ENCODE results near the gene MAP9.
"Not testable (repeated sequence)": the region's sequence is repeated elsewhere in the genome, so short reads cannot be mapped to it uniquely, and the experiment has no call there.

The MAP9 gene

DNA sequence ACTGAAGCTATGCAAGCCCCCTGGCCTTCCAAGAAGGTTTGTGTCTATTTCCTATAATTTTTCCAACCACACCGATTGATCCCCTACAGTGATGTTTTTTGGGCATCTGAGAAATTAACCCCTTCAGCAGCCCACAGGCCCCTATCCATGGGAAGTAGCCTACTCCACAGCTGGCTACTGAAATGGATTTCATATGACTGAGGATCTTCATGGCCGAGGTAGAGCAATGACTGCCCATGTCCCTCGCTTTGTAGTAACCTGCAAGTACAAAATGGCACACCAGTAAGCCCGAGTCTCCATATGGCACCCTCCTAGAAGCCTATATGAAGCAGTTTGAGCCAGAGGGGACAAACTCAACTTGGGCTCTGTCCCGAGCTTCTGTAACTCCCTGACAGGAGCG lies 36.8 kb downstream of the MAP9 start:
- no peak for DNase-seq

DNA sequence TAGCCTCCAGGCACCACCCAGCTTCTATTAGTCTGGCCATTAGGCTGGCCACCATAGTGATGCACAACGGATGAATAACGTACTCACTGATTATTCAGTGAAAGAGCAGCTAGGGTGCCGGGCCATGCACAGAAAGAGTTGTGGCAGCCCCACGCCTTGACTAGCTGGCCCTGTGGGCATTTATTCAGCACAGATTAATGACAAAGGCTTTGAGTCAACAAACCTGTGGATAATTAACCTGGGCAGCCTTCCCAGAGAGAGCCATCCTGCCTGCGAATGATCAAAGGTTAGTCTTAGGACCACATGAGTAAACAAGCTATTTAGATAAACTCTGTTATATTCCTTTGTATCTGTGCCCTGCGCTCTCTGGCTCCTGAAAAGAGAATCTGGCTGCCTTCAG lies 37.2 kb downstream of the MAP9 start:
- no peak for DNase-seq

DNA sequence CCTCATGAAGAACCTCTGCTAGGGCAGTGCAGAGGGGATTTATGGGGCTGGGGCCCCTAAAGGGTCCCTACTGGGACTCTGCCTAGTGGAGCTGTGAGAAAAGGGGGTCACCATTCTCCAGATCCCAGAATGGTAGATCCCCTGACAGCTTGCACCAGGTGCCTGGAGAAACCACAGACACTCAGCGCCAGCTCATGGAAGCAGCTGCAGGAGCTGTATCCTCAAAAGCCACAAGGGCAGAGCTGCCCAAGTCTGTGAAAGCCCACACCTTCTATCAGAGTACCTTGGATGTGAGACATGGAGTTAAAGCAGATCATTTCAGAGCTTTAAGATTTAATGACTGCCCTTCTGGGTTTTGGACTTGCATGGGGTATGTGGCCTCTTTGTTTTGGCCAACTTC lies 38.6 kb downstream of the MAP9 start:
- DNase-seq = no peak

DNA sequence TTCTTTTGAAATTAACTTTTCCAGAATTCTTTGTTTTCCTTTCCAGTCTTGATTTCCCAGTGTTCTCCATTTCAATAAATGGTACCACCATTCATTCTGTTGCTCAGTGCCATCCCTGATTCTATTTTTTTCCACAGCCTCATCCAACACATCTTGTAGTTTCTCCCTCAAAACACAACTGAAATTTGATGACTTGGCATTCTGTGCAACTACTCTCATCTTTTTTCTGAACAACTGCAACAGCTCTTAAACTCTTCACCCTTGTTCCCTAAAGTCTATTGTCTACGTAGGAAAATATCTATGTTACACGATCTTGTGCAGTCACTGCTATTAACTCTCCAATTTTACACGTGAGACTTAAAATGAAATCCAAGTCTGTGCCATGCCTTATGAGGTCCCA lies 40.5 kb downstream of the MAP9 start:
- no peak for DNase-seq

DNA sequence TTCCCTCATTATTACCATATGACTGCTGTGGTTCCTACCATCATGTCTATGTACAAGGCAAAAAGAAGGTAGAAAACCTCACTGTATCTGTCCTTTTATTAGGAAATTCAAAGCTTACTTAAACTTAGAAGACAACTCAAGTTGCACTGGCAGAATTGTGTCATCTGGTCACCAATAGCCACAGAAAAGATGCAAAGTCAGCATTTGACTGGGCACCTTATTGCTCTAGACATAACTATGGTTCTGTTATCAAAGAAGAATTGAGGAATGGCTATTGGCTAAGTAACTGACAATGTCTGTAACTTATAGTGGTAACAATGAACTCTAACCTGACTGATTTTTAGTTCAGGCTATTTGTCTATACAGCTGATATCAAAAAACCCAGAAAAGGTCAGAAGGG lies 45.3 kb downstream of the MAP9 start:
- DNase-seq = no peak

DNA sequence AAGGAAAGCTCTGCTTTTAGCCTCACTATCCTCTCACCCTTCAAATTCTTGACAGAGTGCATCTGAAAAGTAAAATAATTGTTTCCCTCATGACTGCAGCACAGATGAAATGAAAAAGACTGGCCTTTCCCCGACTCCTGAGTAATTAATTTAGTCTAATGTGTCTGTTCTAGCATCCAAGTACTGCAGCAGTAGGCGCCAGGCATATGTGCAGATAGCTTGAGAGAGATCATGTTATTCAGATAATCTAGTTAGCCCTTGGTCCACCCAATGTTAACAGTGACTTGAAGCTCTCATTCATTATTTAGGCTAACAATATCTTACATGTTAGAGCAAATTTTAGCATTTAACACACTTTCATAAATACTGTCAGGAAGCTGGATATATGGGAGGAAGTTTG lies 54.0 kb downstream of the MAP9 start:
- no peak for DNase-seq

DNA sequence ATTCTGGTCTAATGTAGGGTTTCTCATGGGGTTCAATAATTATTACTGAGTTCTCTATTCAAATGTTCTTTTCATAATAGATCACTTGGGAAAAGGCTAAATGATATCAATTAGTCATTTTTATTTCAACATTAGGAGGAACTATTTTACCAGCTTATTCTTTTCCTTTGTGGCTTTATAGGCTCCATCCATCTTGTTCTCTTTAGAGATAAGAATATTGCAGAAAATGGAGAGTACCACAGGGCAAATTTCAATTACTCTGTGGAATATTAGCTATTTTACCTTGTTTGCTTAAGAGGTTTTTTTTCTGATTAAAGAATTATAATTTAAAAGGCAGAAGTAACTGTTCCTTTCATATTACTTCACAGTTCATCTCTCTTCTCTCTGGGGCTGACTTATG lies 55.8 kb downstream of the MAP9 start:
- DNase-seq = no peak

DNA sequence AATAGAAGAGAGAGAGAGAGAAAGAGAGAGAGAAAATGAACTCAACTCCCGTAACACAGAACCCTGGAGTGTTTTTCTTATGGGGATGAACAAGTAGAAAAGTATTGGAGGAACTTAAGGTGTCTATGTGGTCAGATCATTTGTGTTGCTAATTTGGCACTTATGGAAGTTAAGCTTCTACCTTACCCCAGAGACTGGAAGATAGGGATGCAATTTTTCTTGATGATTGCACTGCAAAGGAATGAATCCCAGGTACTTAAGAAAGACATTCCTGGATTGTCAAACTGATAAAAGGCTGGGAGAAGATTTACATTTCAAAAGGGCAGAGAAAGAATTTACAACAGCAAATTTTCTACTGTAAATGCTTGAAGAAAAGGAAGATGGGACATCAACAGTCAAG lies 57.2 kb downstream of the MAP9 start:
- no peak for DNase-seq

DNA sequence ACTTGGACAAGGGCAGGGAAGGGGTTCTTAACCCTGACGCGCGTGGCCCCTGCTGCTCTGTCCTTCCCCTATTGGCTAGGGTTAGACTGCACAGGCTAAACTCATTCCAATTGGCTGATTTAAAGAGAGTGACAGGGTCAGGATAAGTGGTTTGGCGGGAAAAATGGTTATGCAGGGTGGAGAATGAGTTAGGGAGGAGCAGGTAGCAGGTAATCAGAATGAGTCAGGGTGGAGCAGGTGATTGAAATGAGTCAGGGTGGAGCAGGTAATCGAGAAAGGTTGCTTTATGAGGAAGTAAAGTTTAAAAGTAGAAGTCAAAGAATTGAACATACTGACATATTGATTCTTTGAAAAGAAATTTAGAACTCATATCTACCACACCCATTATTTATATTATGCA lies 64.7 kb downstream of the MAP9 start:
- DNase-seq = not testable (repeated sequence)

DNA sequence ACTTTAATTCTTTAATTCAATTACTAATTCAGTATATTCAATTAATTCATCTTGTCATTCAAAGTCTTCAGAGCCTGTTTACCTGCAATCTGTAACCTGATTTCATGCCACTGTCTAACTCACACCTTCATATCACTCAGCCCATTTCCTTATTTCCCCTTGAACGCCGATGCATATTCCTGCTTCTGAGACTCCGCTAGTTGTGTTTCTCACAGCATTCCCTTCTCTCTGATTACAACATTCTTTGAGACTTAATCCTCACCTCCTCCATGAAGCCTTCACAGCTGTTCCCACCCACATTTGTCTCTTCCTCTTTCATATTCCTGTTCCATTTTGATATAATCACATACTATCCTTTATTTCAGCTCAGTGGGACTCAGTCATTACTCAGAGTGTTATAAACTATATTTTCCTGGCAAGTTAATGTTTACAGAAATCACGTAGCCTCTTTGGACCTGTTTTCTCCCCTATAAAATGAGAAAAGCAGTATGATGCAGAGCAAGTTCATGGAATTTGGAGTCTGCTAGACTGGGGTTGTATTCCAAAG lies 69.0 kb downstream of the MAP9 start:
- no peak for DNase-seq

DNA sequence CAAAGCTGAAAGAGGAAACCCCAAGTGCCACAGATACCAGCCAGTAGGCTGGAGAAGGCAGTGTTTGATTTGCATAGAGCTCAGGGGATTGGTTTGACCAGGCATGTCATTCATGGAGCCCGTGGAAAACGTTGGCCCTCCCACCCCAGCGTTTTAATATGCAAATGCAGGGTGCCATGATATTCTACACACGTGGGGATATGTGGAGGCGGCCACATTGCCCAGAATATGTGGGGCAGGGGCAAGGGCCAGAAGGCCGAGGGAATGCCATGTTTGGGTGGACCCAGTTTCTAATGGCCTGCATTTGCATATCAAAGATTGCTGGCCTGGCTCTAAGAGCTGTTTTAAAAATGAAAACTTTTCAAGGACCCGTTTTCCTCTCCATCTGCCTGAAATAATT lies 71.1 kb downstream of the MAP9 start:
- no peak for DNase-seq

DNA sequence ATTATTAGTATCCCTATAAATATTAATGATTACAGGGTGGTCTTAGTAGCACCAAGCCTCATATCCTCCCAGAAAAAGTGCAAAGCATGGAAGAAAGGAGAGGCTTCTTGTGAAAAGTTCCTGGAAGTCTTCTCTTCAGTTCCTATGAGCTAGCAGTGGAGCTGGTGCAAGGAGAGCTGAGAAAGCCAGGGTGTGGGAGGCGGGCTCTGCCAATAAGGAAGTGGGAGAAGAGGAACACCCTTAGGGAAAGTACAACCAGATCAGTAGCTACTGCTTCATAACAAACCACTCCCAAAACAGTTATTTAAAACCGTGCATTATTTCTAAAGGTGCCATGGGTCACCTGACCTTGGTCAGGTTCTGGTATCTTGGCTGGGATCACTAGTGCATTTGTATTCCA lies 72.4 kb downstream of the MAP9 start:
- DNase-seq = no peak

DNA sequence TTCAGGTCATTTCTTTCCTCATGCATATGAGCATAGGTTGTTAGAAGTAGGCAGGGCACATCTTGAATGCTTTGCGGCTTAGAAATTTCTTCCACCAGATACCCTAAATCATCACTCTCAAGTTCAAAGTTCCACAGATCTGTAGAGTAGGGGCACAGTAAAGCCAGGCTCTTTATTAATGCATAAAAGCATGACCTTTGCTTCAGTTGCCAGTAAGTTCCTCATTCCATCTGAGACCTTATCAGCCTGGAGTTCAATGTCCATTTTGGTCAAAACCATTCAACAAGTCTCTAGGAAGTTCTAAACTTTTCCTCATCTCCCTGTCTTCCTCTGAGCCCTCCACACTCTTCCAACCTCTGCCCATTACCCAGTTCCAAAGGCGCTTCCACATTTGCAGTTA lies 77.7 kb downstream of the MAP9 start:
- no peak for DNase-seq

Data from DMS79 (cell line).